MM.1S (cell line): Measurements from ENCODE around the gene TMEM9.

Experiments
- DNase-seq: peaks from one replicate; pipeline ENCODE4 v3.0.0-alpha.2; 2015
- H2AFZ ChIP-seq: fragments of 300-600 bp; sonication (generic); 2 replicates; pipeline ENCODE4 v1.6.0; 2016; ENCODE audit warnings: antibody characterized with exemption, low read length
- H3F3A ChIP-seq: fragments of 300-600 bp; sonication (generic); 2 replicates; pipeline ENCODE4 v1.6.1; 2016; ENCODE audit warnings: mild to moderate bottlenecking, antibody characterized with exemption, low read length, moderate library complexity, mixed read lengths; ENCODE audit not compliant: insufficient read depth
- H3K27ac ChIP-seq: fragments of 300-600 bp; sonication (generic); 2 replicates; pipeline ENCODE4 v1.5.1; 2016; ENCODE audit warnings: mild to moderate bottlenecking, low read length
- H3K27me3 ChIP-seq: fragments of 300-600 bp; sonication (generic); replicated peaks from 2 replicates; pipeline ENCODE4 v1.6.0; 2016; ENCODE audit warnings: low read length; ENCODE audit not compliant: insufficient read depth
- H3K36me3 ChIP-seq: fragments of 300-600 bp; sonication (generic); replicated peaks from 2 replicates; pipeline ENCODE4 v1.6.1; 2016; ENCODE audit warnings: mild to moderate bottlenecking, low read length, mixed read lengths; ENCODE audit not compliant: insufficient read depth
- H3K4me1 ChIP-seq: fragments of 300-600 bp; sonication (generic); 2 replicates; pipeline ENCODE4 v1.6.1; 2016; ENCODE audit warnings: low read length, mixed read lengths
- H3K4me2 ChIP-seq: fragments of 300-600 bp; sonication (generic); 2 replicates; pipeline ENCODE4 v1.6.0; 2016; ENCODE audit warnings: low read depth, low read length
- H3K4me3 ChIP-seq: fragments of 300-600 bp; sonication (generic); 2 replicates; pipeline ENCODE4 v1.5.1; 2016; ENCODE audit warnings: low read length, mixed read lengths
- H3K79me2 ChIP-seq: fragments of 300-600 bp; sonication (generic); 2 replicates; pipeline ENCODE4 v1.6.1; 2016; ENCODE audit warnings: mixed run types, low read length, mixed read lengths
- H3K9ac ChIP-seq: fragments of 300-600 bp; sonication (generic); 2 replicates; pipeline ENCODE4 v1.6.1; 2016; ENCODE audit warnings: low read length, mixed read lengths
- H3K9me2 ChIP-seq: fragments of 300-600 bp; sonication (generic); replicated peaks from 2 replicates; pipeline ENCODE4 v1.6.1; 2016; ENCODE audit warnings: mild to moderate bottlenecking, low read length, mixed read lengths; ENCODE audit not compliant: insufficient read depth
- H3K9me3 ChIP-seq: fragments of 300-600 bp; sonication (generic); replicated peaks from 2 replicates; pipeline ENCODE4 v1.6.1; 2016; ENCODE audit warnings: mild to moderate bottlenecking, low read length, mixed read lengths; ENCODE audit not compliant: insufficient read depth
- H4K20me1 ChIP-seq: fragments of 300-600 bp; sonication (generic); 2 replicates; pipeline ENCODE4 v1.6.1; 2016; ENCODE audit warnings: mild to moderate bottlenecking, low read length, moderate library complexity, mixed read lengths; ENCODE audit not compliant: insufficient read depth
- EZH2 ChIP-seq: fragments of 300-600 bp; sonication (generic); optimal IDR thresholded peaks from 2 replicates; pipeline ENCODE3; 2017; ENCODE audit warnings: low read depth, mild to moderate bottlenecking, antibody characterized with exemption, low read length, mixed read lengths
- EZH2phosphoT487 ChIP-seq: fragments of 300-600 bp; sonication (generic); IDR thresholded peaks from 2 replicates; pipeline ENCODE4 v1.6.1; 2018; ENCODE audit warnings: antibody characterized with exemption, low read length
- TF ChIP-seq, protein P1 (sequence below): fragments of 300-600 bp; sonication (generic); IDR thresholded peaks from 2 replicates; pipeline ENCODE4 v1.5.1; 2016; ENCODE audit warnings: antibody characterized with exemption, low read length, mixed read lengths

TMEM9 gene

DNA sequence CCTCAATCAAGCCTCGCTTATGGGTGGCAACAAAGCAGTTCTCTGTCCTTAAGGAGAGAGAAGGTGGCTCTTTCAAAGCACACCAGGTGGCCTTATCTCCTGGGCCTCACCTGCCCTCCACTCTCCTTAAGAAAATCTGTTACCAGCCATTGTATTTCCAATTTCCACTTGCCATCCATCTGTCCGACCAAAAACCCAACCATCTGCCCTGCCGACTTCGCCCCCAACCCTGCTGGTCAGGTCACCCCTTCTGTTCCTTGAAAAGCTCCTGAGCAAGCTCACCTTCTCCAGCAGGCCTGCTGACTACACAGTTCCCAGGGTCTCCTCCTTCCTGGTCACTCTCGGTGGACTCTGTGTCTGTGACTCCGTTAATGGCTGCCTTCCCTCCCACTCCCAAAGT, 35.7 kb upstream of the TMEM9 start:
- Histone ChIP-seq H3K9me3 (no peaks in the 10 kb centered on the region), H3K4me1 (no peaks in the 10 kb centered on the region), H3K27ac (no peak overlapping the region), H4K20me1 (no peaks in the 10 kb centered on the region), H3K36me3 (no peaks in the 10 kb centered on the region), H3K4me2 (no peak overlapping the region), H3K27me3 (peaks cover 15% of the 10 kb centered on the region), H2AFZ (no peak overlapping the region), H3K9ac (no peak overlapping the region), H3K4me3 (no peak overlapping the region), H3K9me2 (no peaks in the 10 kb centered on the region), H3F3A (no peaks in the 10 kb centered on the region), H3K79me2 (no peaks in the 10 kb centered on the region)
- TF ChIP-seq EZH2 (no peak), EZH2phosphoT487 (no peak)
- TF ChIP-seq, protein P1, sequence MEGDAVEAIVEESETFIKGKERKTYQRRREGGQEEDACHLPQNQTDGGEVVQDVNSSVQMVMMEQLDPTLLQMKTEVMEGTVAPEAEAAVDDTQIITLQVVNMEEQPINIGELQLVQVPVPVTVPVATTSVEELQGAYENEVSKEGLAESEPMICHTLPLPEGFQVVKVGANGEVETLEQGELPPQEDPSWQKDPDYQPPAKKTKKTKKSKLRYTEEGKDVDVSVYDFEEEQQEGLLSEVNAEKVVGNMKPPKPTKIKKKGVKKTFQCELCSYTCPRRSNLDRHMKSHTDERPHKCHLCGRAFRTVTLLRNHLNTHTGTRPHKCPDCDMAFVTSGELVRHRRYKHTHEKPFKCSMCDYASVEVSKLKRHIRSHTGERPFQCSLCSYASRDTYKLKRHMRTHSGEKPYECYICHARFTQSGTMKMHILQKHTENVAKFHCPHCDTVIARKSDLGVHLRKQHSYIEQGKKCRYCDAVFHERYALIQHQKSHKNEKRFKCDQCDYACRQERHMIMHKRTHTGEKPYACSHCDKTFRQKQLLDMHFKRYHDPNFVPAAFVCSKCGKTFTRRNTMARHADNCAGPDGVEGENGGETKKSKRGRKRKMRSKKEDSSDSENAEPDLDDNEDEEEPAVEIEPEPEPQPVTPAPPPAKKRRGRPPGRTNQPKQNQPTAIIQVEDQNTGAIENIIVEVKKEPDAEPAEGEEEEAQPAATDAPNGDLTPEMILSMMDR = no peak
- no peak for DNase-seq

DNA sequence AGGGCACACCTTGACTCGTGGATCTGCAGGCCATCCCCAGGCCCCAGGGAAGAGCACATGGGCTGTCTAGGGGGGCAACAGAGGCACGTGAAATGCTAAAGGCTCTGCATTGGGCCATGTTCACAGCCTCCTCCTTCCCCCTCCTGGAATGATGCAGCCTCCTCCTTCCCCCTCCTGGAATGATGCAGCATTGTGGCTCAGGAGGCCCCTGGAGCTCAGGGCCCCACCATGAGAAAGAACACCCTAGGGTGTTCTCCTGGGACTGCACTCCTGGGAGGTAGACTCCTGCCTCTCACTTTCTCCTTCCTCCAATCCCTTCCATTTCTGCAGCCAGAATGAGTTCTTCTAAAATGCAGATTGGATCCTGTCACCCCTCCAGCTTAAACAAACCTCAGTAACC, 34.8 kb upstream of the TMEM9 start:
- Histone ChIP-seq H2AFZ (no peak overlapping the region), H4K20me1 (no peaks in the 10 kb centered on the region), H3K9me3 (no peaks in the 10 kb centered on the region), H3K79me2 (no peaks in the 10 kb centered on the region), H3K4me2 (no peak overlapping the region), H3K36me3 (no peaks in the 10 kb centered on the region), H3K4me1 (no peaks in the 10 kb centered on the region), H3K9ac (no peak overlapping the region), H3F3A (no peaks in the 10 kb centered on the region), H3K27ac (no peak overlapping the region), H3K27me3 (peaks cover 15% of the 10 kb centered on the region), H3K9me2 (no peaks in the 10 kb centered on the region), H3K4me3 (no peak overlapping the region)
- no peak for TF ChIP-seq EZH2
- TF ChIP-seq, protein P1 = no peak
- no peak for TF ChIP-seq EZH2phosphoT487
- no peak for DNase-seq

DNA sequence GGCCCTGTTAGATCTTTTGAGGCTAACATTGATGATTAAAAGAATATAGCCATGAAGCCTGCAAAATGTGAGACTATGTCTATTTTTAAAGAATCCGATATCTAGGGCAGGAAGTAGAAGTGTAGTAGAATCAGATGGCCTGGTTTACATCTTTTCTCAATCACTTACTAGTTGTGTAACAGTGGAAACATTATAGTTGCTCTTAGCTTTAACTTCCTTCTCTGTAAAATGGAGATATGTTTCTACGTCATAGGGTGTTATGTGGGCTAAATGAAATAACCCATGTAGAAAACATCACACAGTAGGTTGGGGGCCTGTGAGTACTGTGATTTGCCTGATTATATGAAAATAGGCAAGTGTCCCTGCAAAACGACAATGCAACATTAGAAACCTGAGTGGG, 31.9 kb upstream of the TMEM9 start:
- H3K9me3 ChIP-seq = no peaks in the 10 kb centered on the region
- peaks cover 7% of the 10 kb centered on the region for H3K27me3 ChIP-seq
- H2AFZ ChIP-seq = no peak overlapping the region
- H3K4me3 ChIP-seq = no peak overlapping the region
- no peaks in the 10 kb centered on the region for H3K4me1 ChIP-seq
- no peaks in the 10 kb centered on the region for H4K20me1 ChIP-seq
- H3K79me2 ChIP-seq = no peaks in the 10 kb centered on the region
- no peak overlapping the region for H3K4me2 ChIP-seq
- TF ChIP-seq EZH2phosphoT487 = no peak
- TF ChIP-seq, protein P1 = no peak
- no peak for TF ChIP-seq EZH2
- H3K9ac ChIP-seq = no peak overlapping the region
- no peaks in the 10 kb centered on the region for H3F3A ChIP-seq
- no peaks in the 10 kb centered on the region for H3K36me3 ChIP-seq
- DNase-seq = no peak
- H3K27ac ChIP-seq = no peak overlapping the region
- no peaks in the 10 kb centered on the region for H3K9me2 ChIP-seq
